ENCODE measurements around the gene SOX12. TPM values are rescaled to one million over a fixed set of nuclear protein-coding genes. Genes with fewer than 3 reads are reported as not detected.
A peak's percentile ranks its signal among the peaks of the same experiment; 100 is the strongest.
"Not testable (repeated sequence)": the region's sequence is repeated elsewhere in the genome, so short reads cannot be mapped to it uniquely, and the experiment has no call there.

Gene SOX12
- total RNA-seq, 1 donor = 7.7 TPM

DNA sequence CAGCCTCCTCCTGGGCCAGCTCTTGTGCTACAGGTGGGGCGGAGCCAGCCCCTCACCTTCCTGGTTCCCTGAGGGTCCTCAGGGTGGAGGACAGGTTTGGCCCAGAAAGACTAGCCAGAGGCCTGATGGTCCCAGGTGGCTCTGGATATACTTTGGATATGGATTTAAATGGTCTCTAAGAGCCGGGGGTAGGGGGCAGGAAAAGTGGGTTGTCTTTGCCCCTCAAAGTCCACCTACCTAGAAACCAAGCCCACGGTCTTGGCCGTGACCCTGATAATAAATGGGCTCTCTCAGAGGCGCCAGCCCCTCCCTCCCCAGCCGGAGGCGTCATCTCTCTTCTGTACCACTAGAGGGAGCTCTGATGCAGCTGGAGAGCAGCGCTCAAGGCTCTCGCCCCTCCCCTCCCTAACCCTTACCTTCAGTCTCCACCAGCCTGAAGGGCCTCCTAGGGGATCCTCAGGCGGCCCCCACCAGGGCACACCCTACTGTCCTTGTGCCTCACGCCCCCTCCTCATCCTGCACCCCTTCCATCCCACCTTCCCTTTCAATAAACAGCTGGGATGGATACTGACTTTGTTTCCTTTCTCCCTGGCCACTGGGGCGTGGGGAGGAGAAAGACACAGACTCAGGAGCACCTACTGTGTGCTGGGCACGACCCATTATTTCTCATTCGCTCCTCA lies 29.1 kb downstream of the SOX12 start:
- no peak overlapping the region for H3K4me3 ChIP-seq (ENCODE audit: low read depth, low read length)
- TF ChIP-seq CTCF (IDR thresholded peaks at IDR 0.05; ENCODE audit: insufficient read depth, low read length) = peak; percentile 95
- peak; percentile 80 for DNase-seq (ENCODE audit: low read depth)

GRCh38 chr20:356154-356553 lies 30.8 kb downstream of the SOX12 start:
- DNase-seq (ENCODE audit: low read depth); H3K4me3 ChIP-seq (ENCODE audit: low read depth, low read length): not testable (repeated sequence)

DNA sequence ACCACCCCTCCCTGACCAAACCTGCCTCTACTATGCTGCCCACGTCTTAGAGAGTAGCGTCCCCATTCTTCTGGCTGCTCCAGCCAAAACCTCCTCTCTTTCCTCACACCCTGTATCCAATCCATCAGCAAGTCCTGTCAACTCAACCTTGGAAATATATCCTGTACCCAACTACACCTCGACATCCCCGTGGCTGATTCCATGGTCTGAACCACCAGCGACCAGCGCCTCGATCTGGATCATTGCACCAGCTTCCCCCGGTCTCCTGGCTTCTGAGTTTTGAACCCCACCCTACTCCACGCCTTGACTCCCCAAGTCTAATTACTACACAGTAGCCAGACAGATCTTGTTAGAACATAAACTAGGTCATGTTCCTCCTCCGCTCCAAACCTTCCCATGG lies 31.4 kb downstream of the SOX12 start:
- H3K4me3 ChIP-seq (ENCODE audit: low read depth, low read length) = no peak overlapping the region
- no peak for TF ChIP-seq CTCF (IDR thresholded peaks at IDR 0.05; ENCODE audit: insufficient read depth, low read length)
- no peak for DNase-seq (ENCODE audit: low read depth)

- TF ChIP-seq CTCF (IDR thresholded peaks at IDR 0.05; ENCODE audit: insufficient read depth, low read length) = no peak
- DNase-seq (ENCODE audit: low read depth) = peak; percentile 51
- H3K4me3 ChIP-seq (ENCODE audit: low read depth, low read length) = no peak overlapping the region
Observed at GRCh38 chr20:358891-359555, 33.7 kb downstream of the SOX12 start.

DNA sequence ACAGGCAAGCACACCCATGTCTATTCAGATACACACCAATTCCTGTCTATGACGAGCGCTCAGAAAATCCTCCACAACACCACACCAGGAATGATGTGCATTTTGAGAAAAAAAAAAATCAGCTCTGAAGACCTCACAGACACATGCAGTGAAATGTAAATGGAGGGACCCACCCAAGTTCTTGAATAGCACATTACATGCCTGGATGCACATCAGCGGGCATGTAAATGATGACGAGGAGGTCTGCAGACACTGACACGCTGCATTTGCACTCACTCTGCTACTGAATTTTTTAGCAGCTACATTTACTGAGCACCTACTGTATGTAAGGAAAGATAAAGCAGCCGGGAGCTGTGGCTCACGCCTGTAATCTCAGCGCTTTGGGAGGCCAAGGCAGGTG lies 36.2 kb downstream of the SOX12 start:
- DNase-seq (ENCODE audit: low read depth) = no peak
- no peak overlapping the region for H3K4me3 ChIP-seq (ENCODE audit: low read depth, low read length)
- TF ChIP-seq CTCF (IDR thresholded peaks at IDR 0.05; ENCODE audit: insufficient read depth, low read length) = no peak

DNA sequence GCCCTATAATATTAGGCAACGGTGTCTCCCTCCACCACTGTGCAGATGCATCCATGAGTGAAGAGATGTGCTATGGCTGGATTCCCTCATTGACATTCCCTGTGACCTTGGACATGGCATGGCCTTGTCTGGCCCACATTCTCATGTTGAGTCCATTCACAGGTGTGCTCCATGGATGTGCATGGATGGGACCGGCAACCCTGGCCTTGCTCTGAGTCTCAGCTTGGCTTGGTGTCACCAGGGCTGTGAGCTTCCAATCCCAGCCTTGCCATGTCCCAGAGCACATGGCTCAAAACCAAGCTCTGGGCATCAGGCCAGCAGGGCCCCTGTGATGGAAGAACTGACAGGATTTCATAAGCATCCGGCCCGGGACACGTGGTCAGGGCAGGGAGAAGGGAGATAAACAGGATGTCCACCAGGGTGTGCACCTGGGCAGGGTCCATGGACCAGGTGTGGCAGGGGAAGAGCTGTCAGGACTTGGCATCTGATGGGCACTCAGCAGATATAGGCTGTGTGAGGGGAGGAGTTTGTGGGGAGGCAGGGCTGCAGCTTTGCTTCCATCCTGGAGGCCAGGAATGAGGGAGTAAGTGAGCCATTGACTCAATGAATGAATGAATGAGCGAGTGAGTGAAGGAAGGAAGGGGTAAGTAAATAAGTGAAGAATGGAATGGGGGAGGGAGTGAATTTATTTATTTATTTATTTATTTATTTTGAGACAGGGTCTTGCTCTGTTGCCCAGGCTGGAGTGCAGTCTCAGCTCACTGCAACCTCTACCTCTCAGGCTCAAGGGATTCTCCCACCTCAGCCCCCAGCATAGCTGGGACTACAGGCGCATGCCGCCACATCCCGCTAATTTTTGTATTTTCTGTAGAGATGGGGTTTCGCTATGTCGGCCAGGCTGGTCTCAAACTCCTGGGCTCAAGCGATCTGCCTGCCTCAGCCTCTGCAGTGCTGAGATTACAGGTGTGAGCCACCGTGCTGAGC lies 37.2 kb downstream of the SOX12 start:
- H3K4me3 ChIP-seq (ENCODE audit: low read depth, low read length) = no peak overlapping the region
- peak; percentile 81 for DNase-seq (ENCODE audit: low read depth)
- TF ChIP-seq CTCF (IDR thresholded peaks at IDR 0.05; ENCODE audit: insufficient read depth, low read length) = peak; percentile 44
